H1 (cell line): ENCODE measurements around the gene KCTD4. TPM values are rescaled to one million over a fixed set of nuclear protein-coding genes. Genes with fewer than 3 reads are reported as not detected.

Experiments
- CTCF ChIA-PET: fragments of 300-600 bp; sonication (Branson Sonifier 250); formaldehyde crosslinking; loops from one replicate; lab custom pipeline; 2021; ENCODE audit not compliant: partially characterized antibody; lab: Charles Lee
- POLR2A ChIA-PET: fragments of 300-600 bp; sonication (Branson Sonifier 250); formaldehyde crosslinking; loops from one replicate; lab custom pipeline; 2021; ENCODE audit warnings: inconsistent platforms; ENCODE audit not compliant: partially characterized antibody; lab: Charles Lee
- DNase-seq, 2 experiments: peaks; one replicate each; pipeline versions ENCODE4 v3.0.0 to v3.0.0-alpha.2; 2010 to 2022; ENCODE audit warnings: low spot score in 2 of 2, low read depth in 1 of 2, mixed read lengths in 1 of 2
- FAIRE-seq: peaks from 2 replicates; lab custom pipeline; 2011; peaks lifted over from hg19 to GRCh38; lab: Jason Lieb, UNC
- H2AFZ ChIP-seq: 2 replicates; pipeline ENCODE4 v1.8.1; 2012; ENCODE audit warnings: low read length, inconsistent platforms
- H2AK5ac ChIP-seq: 2 replicates; pipeline ENCODE4 v1.6.1; 2013; ENCODE audit warnings: low read depth, low read length
- H2BK120ac ChIP-seq: replicated peaks from 2 replicates; pipeline ENCODE3; 2013; ENCODE audit warnings: low read depth, low read length, inconsistent platforms
- H2BK12ac ChIP-seq: 2 replicates; pipeline ENCODE4 v1.6.1; 2013; ENCODE audit warnings: low read depth, low read length
- H2BK15ac ChIP-seq: 2 replicates; pipeline ENCODE4 v1.6.1; 2013; ENCODE audit warnings: low read length
- H2BK20ac ChIP-seq: 2 replicates; pipeline ENCODE4 v1.6.1; 2013; ENCODE audit warnings: low read length
- H2BK5ac ChIP-seq: 2 replicates; pipeline ENCODE4 v1.6.1; 2013; ENCODE audit warnings: low read depth, low read length
- H3K14ac ChIP-seq: 2 replicates; pipeline ENCODE4 v1.6.1; 2013; ENCODE audit warnings: inconsistent platforms; ENCODE audit not compliant: insufficient read length
- H3K18ac ChIP-seq: 2 replicates; pipeline ENCODE4 v1.6.1; 2013; ENCODE audit warnings: low read length; ENCODE audit errors: extremely low read depth
- H3K23ac ChIP-seq: 2 replicates; pipeline ENCODE4 v1.6.1; 2013; ENCODE audit warnings: inconsistent platforms; ENCODE audit not compliant: insufficient read length
- H3K23me2 ChIP-seq: 2 replicates; pipeline ENCODE4 v1.6.1; 2013; ENCODE audit warnings: low read depth, low read length
- H3K27ac ChIP-seq: 2 replicates; pipeline ENCODE4 v1.6.1; 2011; ENCODE audit warnings: low read depth, low read length, inconsistent platforms
- H3K27me3 ChIP-seq, 4 experiments: replicated peaks in 1 of 4; 1 replicate in 1 of 4; 2 replicates in 3 of 4; pipeline versions ENCODE4 v1.6.1 to v1.8.1; 2011 to 2013; ENCODE audit warnings: low read length in 3 of 4, mild to moderate bottlenecking in 3 of 4, inconsistent platforms in 2 of 4, mixed read lengths in 2 of 4, moderate library complexity in 1 of 4; ENCODE audit not compliant: control insufficient read depth in 3 of 4, insufficient read depth in 3 of 4; ENCODE audit errors: extremely low read depth in 1 of 4
- H3K36me3 ChIP-seq, 4 experiments: 2 replicates each; pipeline versions ENCODE4 v1.6.1 to v1.8.1; 2011 to 2013; ENCODE audit warnings: mild to moderate bottlenecking in 4 of 4, low read length in 3 of 4, moderate library complexity in 2 of 4, control low read depth in 1 of 4, inconsistent platforms in 1 of 4; ENCODE audit not compliant: insufficient read depth in 4 of 4, control insufficient read depth in 2 of 4
- H3K4ac ChIP-seq: replicated peaks from 2 replicates; pipeline ENCODE3; 2013; ENCODE audit warnings: low read length, low read depth, mixed read lengths, inconsistent platforms; ENCODE audit not compliant: insufficient read length
- H3K4me1 ChIP-seq, 4 experiments: replicated peaks in 1 of 4; 1 replicate in 1 of 4; 2 replicates in 3 of 4; pipeline versions ENCODE4 v1.6.1 to v1.8.1; 2011 to 2013; ENCODE audit warnings: low read length in 3 of 4, inconsistent platforms in 2 of 4, mixed read lengths in 1 of 4; ENCODE audit not compliant: insufficient read depth in 4 of 4, control insufficient read depth in 3 of 4
- H3K4me2 ChIP-seq, 2 experiments: 2 replicates each; pipeline versions ENCODE4 v1.6.1 to v1.8.1; 2011 to 2013; ENCODE audit warnings: low read depth in 2 of 2, low read length in 2 of 2, control low read depth in 1 of 2, inconsistent platforms in 1 of 2, mild to moderate bottlenecking in 1 of 2; ENCODE audit not compliant: insufficient read depth in 1 of 2
- H3K4me3 ChIP-seq, 4 experiments: fragments of 200-600, 300-600 bp in 1 of 4; sonication (generic), shearing (Covaris generic), sonication (Bioruptor Twin) in 1 of 4; 2 replicates each; pipeline versions ENCODE4 v1.5.1 to v1.8.1; 2011 to 2016; ENCODE audit warnings: low read length in 4 of 4, low read depth in 3 of 4, control low read depth in 2 of 4, inconsistent platforms in 2 of 4, mild to moderate bottlenecking in 2 of 4, mixed read lengths in 1 of 4, moderate library complexity in 1 of 4; ENCODE audit not compliant: insufficient read depth in 2 of 4; ENCODE audit errors: extremely low read depth in 1 of 4
- H3K56ac ChIP-seq: replicated peaks from 2 replicates; pipeline ENCODE3; 2013; ENCODE audit warnings: low read depth, mild to moderate bottlenecking, mixed read lengths, low read length, inconsistent platforms; ENCODE audit not compliant: insufficient read length
- H3K79me1 ChIP-seq: 2 replicates; pipeline ENCODE4 v1.6.1; 2013; ENCODE audit warnings: low read depth, low read length, control low read depth
- H3K79me2 ChIP-seq, 2 experiments: 2 replicates each; pipeline versions ENCODE4 v1.6.1 to v1.8.1; 2012 to 2013; ENCODE audit warnings: low read length in 2 of 2, mild to moderate bottlenecking in 2 of 2, inconsistent platforms in 1 of 2; ENCODE audit not compliant: insufficient read depth in 2 of 2, control insufficient read depth in 1 of 2
- H3K9ac ChIP-seq, 4 experiments: replicated peaks in 1 of 4; 1 replicate in 1 of 4; 2 replicates in 3 of 4; pipeline versions ENCODE4 v1.6.1 to v1.8.1; 2011 to 2013; ENCODE audit warnings: low read depth in 3 of 4, low read length in 3 of 4, control low read depth in 2 of 4, mild to moderate bottlenecking in 2 of 4, moderate library complexity in 2 of 4, inconsistent platforms in 1 of 4; ENCODE audit errors: extremely low read depth in 1 of 4
- H3K9me3 ChIP-seq, 2 experiments: 2 replicates each; pipeline versions ENCODE4 v1.6.1 to v1.8.1; 2012 to 2013; ENCODE audit warnings: mild to moderate bottlenecking in 2 of 2, moderate library complexity in 2 of 2, control low read depth in 1 of 2, inconsistent platforms in 1 of 2, low read depth in 1 of 2, low read length in 1 of 2, mixed read lengths in 1 of 2; ENCODE audit not compliant: insufficient read depth in 2 of 2
- H4K20me1 ChIP-seq, 2 experiments: replicated peaks in 1 of 2; 2 replicates each; pipeline versions ENCODE3 to v1.8.1; 2011 to 2013; ENCODE audit warnings: inconsistent platforms in 2 of 2, low read length in 2 of 2, mild to moderate bottlenecking in 1 of 2; ENCODE audit not compliant: insufficient read depth in 2 of 2, control insufficient read depth in 1 of 2
- H4K5ac ChIP-seq: 2 replicates; pipeline ENCODE4 v1.6.1; 2013; ENCODE audit warnings: low read length, low read depth, mixed read lengths, inconsistent platforms; ENCODE audit not compliant: insufficient read length
- H4K8ac ChIP-seq: 2 replicates; pipeline ENCODE4 v1.8.0; 2013; ENCODE audit warnings: mild to moderate bottlenecking, moderate library complexity, low read length, inconsistent platforms; ENCODE audit not compliant: insufficient read depth; ENCODE audit errors: extremely low read depth
- H4K91ac ChIP-seq: replicated peaks from 2 replicates; pipeline ENCODE3; 2013; ENCODE audit warnings: low read length, mixed read lengths, inconsistent platforms; ENCODE audit not compliant: insufficient read length
- BRCA1 ChIP-seq: IDR thresholded peaks from 2 replicates; pipeline ENCODE4 v1.6.1; 2012; ENCODE audit warnings: low read depth, low read length, improper control_type of control experiment
- CBX5 ChIP-seq: fragments of 300-800, 300-1000 bp; sonication (generic); IDR thresholded peaks from 2 replicates; pipeline ENCODE4 v1.7.1; 2016; ENCODE audit warnings: antibody characterized with exemption, low read length, low read depth
- CREB1 ChIP-seq: IDR thresholded peaks from 2 replicates; pipeline ENCODE4 v1.6.1; 2012; ENCODE audit warnings: inconsistent platforms
- KDM4A ChIP-seq: IDR thresholded peaks from one replicate; pipeline ENCODE4 v1.7.1; 2012; ENCODE audit warnings: low read depth, mild to moderate bottlenecking, moderate library complexity, low read length, inconsistent platforms; ENCODE audit not compliant: severe bottlenecking
- POLR2AphosphoS5 ChIP-seq: IDR thresholded peaks from 2 replicates; pipeline ENCODE4 v1.6.1; 2011; ENCODE audit warnings: low read depth, low read length
- RBBP5 ChIP-seq: IDR thresholded peaks from 2 replicates; pipeline ENCODE4 v1.7.1; 2012; ENCODE audit warnings: low read depth, mild to moderate bottlenecking, inconsistent platforms, low read length, moderate library complexity, borderline replicate concordance
- RFX5 ChIP-seq: IDR thresholded peaks from 2 replicates; pipeline ENCODE4 v1.6.1; 2011; ENCODE audit warnings: low read depth, low read length, improper control_type of control experiment, borderline replicate concordance
- SIN3A ChIP-seq, 2 experiments: IDR thresholded peaks in 1 of 2; conservative IDR thresholded peaks in 1 of 2; 2 replicates each; pipeline ENCODE4 v1.6.1; 2011 to 2012; ENCODE audit warnings: low read length in 2 of 2, improper control_type of control experiment in 1 of 2, low read depth in 1 of 2, mild to moderate bottlenecking in 1 of 2
- SIX5 ChIP-seq: IDR thresholded peaks from 2 replicates; pipeline ENCODE4 v1.6.1; 2011; ENCODE audit warnings: mild to moderate bottlenecking, low read depth, low read length
- SP1 ChIP-seq: IDR thresholded peaks from 2 replicates; pipeline ENCODE4 v1.6.1; 2011; ENCODE audit warnings: low read depth, low read length
- WGBS, 2 experiments: shearing (Covaris generic) in 1 of 2; methylation state at CpG; one replicate each; pipeline versions ENCODE4 v1.1.6 to v1.1.7; 2013 to 2015; ENCODE audit warnings: low lambda C conversion rate in 2 of 2, mixed read lengths in 2 of 2, inconsistent platforms in 1 of 2, low coverage in 1 of 2, missing lambda C conversion rate in 1 of 2; ENCODE audit not compliant: insufficient replicate concordance in 2 of 2, insufficient coverage in 1 of 2, insufficient read length in 1 of 2; ENCODE audit errors: extremely low coverage in 1 of 2, missing lambda C conversion rate in 1 of 2; 5-methylcytosine and 5-hydroxymethylcytosine counted together
- polyA plus RNA-seq, 7 experiments: library from polyadenylated mRNA; depleted of rRNA in 3 of 7; stranded (reverse) in 5 of 7; unstranded in 2 of 7; fragments of >200 nt in 5 of 7; fragments of 200-250 nt in 2 of 7; gene quantifications; 1 replicate in 5 of 7; 2 replicates in 1 of 7; 4 replicates in 1 of 7; pipeline versions ENCODE4 v1.2.1 to v1.2.3, GENCODE V29; 2011 to 2013; ENCODE audit warnings: missing spikeins in 2 of 7, mixed read lengths in 2 of 7
- total RNA-seq: library from RNA; stranded (reverse); fragmentation: NEBNext Ultra II Directional; extraction: Animal tissue kit (Norgen Biotek cat#: 25700); gene quantifications from 2 replicates; pipeline ENCODE4 v1.2.1, GENCODE V29; 2021
- TF ChIP-seq, protein P1 (sequence below): IDR thresholded peaks from 2 replicates; pipeline ENCODE4 v1.6.1; 2012; ENCODE audit warnings: low read length, inconsistent platforms

Gene KCTD4
- total and polyA plus RNA-seq, 2 of the 8 experiments (the other 6 are each of a cell fraction or from before 2014, with no cell fraction given): not detected

GRCh38 chr13:45178349-45179162 lies 22.3 kb downstream of the KCTD4 start:
- Histone ChIP-seq H4K8ac (no peak overlapping the region), H3K4me1 (no peaks in the 10 kb centered on the region; a peak in 2 of 7 replicates), H3K9ac (no peak overlapping the region), H4K5ac (no peak overlapping the region), H2AK5ac (no peak overlapping the region), H3K79me1 (peaks cover 5% of the 10 kb centered on the region; the same call in 1 of the 2 replicates), H3K56ac (no peak overlapping the region), H2BK120ac (no peak overlapping the region), H2BK12ac (no peak overlapping the region), H3K18ac (no peak overlapping the region), H3K36me3 (peaks cover 0 to 4% (median 0%) of the 10 kb centered on the region in 4 experiments; a peak in 1 of 8 replicates), H4K20me1 (no peaks in the 10 kb centered on the region), H2BK15ac (no peak overlapping the region), H4K91ac (no peak overlapping the region), H3K4me3 (no peak overlapping the region), H3K4me2 (no peak overlapping the region), H3K23ac (no peak overlapping the region), H2BK5ac (no peak overlapping the region), H3K79me2 (peaks cover 0 to 20% of the 10 kb centered on the region in 2 experiments; a peak in 1 of 4 replicates), H2BK20ac (no peak overlapping the region), H3K23me2 (no peaks in the 10 kb centered on the region), H3K14ac (no peak overlapping the region), H2AFZ (no peak overlapping the region), H3K27ac (no peak overlapping the region), H3K4ac (no peak overlapping the region), H3K9me3 (no peaks in the 10 kb centered on the region), H3K27me3 (no peaks in the 10 kb centered on the region)
- POLR2A ChIA-PET: interaction anchor here (0.6 to 1.5 kb wide), 2 partner anchors 9 to 153 kb away, joined by 3 read pairs; no protein-coding TSS in a partner anchor
- 79 to 100% methylated on average over 1 to 3 of the region's 3 CpGs for WGBS, 2 experiments
- DNase-seq (no peak), FAIRE-seq (no peak)
- CTCF ChIA-PET: interaction anchor here (0.7 kb wide), 1 partner anchor 26 kb away, joined by 3 read pairs; no protein-coding TSS in a partner anchor
- TF ChIP-seq CREB1: no peak
- TF ChIP-seq KDM4A: no peak
- TF ChIP-seq SIN3A (conservative IDR thresholded peaks at IDR 0.05 in 1 of 2, IDR thresholded peaks at IDR 0.05 in 1 of 2; ENCODE audit: low read depth in 1 of 2, low read length in 2 of 2): no peak
- no peak for TF ChIP-seq BRCA1
- no peak for TF ChIP-seq CBX5
- TF ChIP-seq POLR2AphosphoS5: no peak
- TF ChIP-seq RFX5: no peak
- TF ChIP-seq, protein P1, sequence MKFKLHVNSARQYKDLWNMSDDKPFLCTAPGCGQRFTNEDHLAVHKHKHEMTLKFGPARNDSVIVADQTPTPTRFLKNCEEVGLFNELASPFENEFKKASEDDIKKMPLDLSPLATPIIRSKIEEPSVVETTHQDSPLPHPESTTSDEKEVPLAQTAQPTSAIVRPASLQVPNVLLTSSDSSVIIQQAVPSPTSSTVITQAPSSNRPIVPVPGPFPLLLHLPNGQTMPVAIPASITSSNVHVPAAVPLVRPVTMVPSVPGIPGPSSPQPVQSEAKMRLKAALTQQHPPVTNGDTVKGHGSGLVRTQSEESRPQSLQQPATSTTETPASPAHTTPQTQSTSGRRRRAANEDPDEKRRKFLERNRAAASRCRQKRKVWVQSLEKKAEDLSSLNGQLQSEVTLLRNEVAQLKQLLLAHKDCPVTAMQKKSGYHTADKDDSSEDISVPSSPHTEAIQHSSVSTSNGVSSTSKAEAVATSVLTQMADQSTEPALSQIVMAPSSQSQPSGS: no peak
- TF ChIP-seq SIX5: no peak
- TF ChIP-seq SP1: no peak
- TF ChIP-seq RBBP5: no peak
